GM19025 (cell line): ENCODE results near the gene ATG14.
A peak's percentile ranks its signal among the peaks of the same experiment; 100 is the strongest.
"Not testable (repeated sequence)": the region's sequence is repeated elsewhere in the genome, so short reads cannot be mapped to it uniquely, and the experiment has no call there.

Experiments used
- ATAC-seq: cut with Tn5 transposase; IDR thresholded peaks from one replicate; pipeline ENCODE4 v1.9.1; 2021; ENCODE audit warnings: mild to moderate bottlenecking, low read depth, moderate library complexity; ENCODE audit not compliant: unreplicated experiment

ATG14 gene

GRCh38 chr14:55411426-55412389 is at the start of gene ATG14:
Gene ATG14 (minus strand): TSS chr14:55411830. CDS start chr14:55411822, 8 bp downstream.
- ATAC-seq, result peak; percentile 98

GRCh38 chr14:55458800-55459515 is 47.3 kb upstream of the ATG14 start:
- ATAC-seq, result peak; percentile 89

GRCh38 chr14:55457496-55457895 is 45.9 kb upstream of the ATG14 start:
- no peak for ATAC-seq

- not testable (repeated sequence) for ATAC-seq
Observed at GRCh38 chr14:55456411-55456810, 44.8 kb upstream of the ATG14 start.

GRCh38 chr14:55454264-55455002 is 42.8 kb upstream of the ATG14 start:
- no peak for ATAC-seq

GRCh38 chr14:55451950-55452349 is 40.3 kb upstream of the ATG14 start:
- ATAC-seq, result no peak

GRCh38 chr14:55451398-55451797 is 39.8 kb upstream of the ATG14 start:
- ATAC-seq, result no peak

GRCh38 chr14:55450987-55451386 is 39.4 kb upstream of the ATG14 start:
- ATAC-seq, result peak; percentile 59

GRCh38 chr14:55450539-55450938 is 38.9 kb upstream of the ATG14 start:
- ATAC-seq, result peak; percentile 12

- no peak for ATAC-seq
Observed at GRCh38 chr14:55450124-55450523, 38.5 kb upstream of the ATG14 start.

GRCh38 chr14:55449116-55449515 is 37.5 kb upstream of the ATG14 start:
- ATAC-seq, result no peak

- ATAC-seq, result no peak
Observed at GRCh38 chr14:55448141-55448614, 36.5 kb upstream of the ATG14 start.

- ATAC-seq, result no peak
Observed at GRCh38 chr14:55446833-55447232, 35.2 kb upstream of the ATG14 start.

GRCh38 chr14:55446127-55446736 is 34.6 kb upstream of the ATG14 start:
- no peak for ATAC-seq

GRCh38 chr14:55441286-55441685 is 29.7 kb upstream of the ATG14 start:
- ATAC-seq, result no peak

GRCh38 chr14:55440385-55440784 is 28.8 kb upstream of the ATG14 start, which contains the start of gene TBPL2:
Gene TBPL2 (minus strand): TSS chr14:55440616. CDS start chr14:55440449, 167 bp downstream.
- ATAC-seq, result no peak

GRCh38 chr14:55438066-55438683 is 26.5 kb upstream of the ATG14 start:
- no peak for ATAC-seq

- no peak for ATAC-seq
Observed at GRCh38 chr14:55436931-55437330, 25.3 kb upstream of the ATG14 start.

GRCh38 chr14:55436519-55436918 is 24.9 kb upstream of the ATG14 start:
- no peak for ATAC-seq

GRCh38 chr14:55434805-55435174 is 23.2 kb upstream of the ATG14 start:
- ATAC-seq, result no peak
